ENCODE data around the gene RDH13.
"Not testable (repeated sequence)": the region's sequence is repeated elsewhere in the genome, so short reads cannot be mapped to it uniquely, and the experiment has no call there.

Gene RDH13

GRCh38 chr19:55062735-55063491 is at the start of gene RDH13:
RDH13 (minus strand) TSS chr19:55063148; CDS start chr19:55063032, 116 bp downstream.
- peak within 1 kb of the TSS; percentile 54 to 95 (median 81) for H3K4me3 ChIP-seq

DNA sequence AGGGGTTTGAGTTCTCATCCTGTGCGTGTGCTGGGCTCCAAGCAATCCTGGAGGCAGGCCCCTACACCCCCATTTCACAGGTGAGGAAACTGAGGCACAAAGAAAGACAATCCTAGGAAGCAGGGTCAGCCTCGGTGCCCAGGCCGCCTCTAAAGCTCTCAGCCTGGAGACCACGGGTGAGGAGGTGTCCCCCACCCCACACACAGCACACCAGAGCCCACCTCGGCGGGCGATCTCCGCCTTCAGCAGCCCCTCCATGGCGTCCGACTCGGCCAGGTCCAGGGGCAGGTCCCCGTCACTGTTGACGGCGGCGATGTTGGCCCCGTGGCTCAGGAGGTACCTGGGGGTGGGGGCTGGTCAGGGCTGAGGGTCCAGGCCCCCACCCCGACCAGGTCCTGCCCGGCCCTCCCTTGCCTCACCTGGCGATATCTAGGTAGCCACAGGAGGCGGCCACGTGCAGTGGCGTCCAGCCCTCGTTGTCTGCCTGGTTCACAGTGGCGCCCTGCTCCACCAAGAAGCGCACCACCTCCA is 49.4 kb upstream of the RDH13 start:
- H3K27ac ChIP-seq: peak overlapping the region in 9 of 21 experiments; percentile 16 to 92 (median 71)
- H3K4me3 ChIP-seq: no peak overlapping the region

More at GRCh38 chr19:55062735-55063491, at the start of gene RDH13:
- peak within 1 kb of the TSS; percentile 30 to 91 (median 81) for H3K27ac ChIP-seq

DNA sequence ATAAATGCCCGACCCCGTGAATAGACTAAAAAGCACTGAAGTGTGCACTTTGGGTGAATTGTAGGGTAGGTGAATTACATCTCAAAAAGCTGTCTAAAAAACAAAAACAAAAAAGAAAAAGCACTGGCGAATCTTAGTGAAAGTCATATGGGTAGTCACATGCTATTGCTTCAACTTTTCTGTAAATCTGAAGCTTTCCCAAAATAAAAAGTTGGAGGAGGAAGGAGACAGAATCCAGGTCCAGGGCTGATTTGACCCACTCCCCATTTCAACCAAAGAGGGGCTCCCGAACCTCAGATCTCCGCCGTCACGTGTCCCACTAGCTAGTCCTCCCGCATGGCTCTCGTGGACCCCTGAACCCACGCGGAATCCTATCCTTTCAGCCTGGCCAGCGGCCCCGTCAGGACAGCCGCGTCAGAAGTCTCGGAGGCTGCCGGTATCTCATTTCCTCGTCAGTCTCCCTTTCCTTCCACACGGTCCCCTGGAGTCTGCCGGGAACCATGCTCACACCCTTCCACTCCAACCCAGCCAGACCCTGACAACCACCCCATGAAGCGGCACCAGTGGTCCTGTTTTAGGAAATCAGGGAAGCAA is 48.4 kb upstream of the RDH13 start:
- Histone ChIP-seq H3K27ac (peak overlapping the region in 8 of 21 experiments; percentile 13 to 92 (median 50)), H3K4me3 (no peak overlapping the region)

- H3K27ac ChIP-seq: no peak overlapping the region
Observed at GRCh38 chr19:55109527-55110291, 46.8 kb upstream of the RDH13 start.

DNA sequence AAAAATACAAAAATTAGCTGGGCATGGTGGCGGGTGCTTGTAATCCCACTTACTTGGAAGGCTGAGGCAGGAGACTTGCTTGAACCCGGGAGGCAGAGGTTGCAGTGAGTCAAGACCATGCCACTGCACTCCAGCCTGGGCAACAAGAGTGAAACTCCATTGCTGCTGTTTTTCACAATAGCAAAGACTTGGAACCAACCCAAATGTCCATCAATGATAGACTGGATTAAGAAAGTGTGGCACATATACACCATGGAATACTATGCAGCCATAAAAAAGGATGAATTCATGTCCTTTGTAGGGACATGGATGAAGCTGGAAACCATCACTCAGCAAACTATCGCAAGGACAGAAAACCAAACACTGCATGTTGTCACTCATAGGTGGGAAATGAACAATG is 44.3 kb upstream of the RDH13 start:
- not testable (repeated sequence) for H3K27ac ChIP-seq, H3K4me3 ChIP-seq

More at GRCh38 chr19:55109527-55110291, 46.8 kb upstream of the RDH13 start:
- no peak overlapping the region for H3K4me3 ChIP-seq

- no peak overlapping the region for H3K4me3 ChIP-seq
- no peak overlapping the region for H3K27ac ChIP-seq
Observed at GRCh38 chr19:55106591-55106990, 43.6 kb upstream of the RDH13 start.

GRCh38 chr19:55105237-55105636 is 42.3 kb upstream of the RDH13 start:
- H3K4me3 ChIP-seq: no peak overlapping the region
- H3K27ac ChIP-seq: no peak overlapping the region

GRCh38 chr19:55103190-55103589 is 40.2 kb upstream of the RDH13 start:
- Histone ChIP-seq H3K4me3 (no peak overlapping the region), H3K27ac (no peak overlapping the region)

GRCh38 chr19:55101261-55101660 is 38.3 kb upstream of the RDH13 start:
- Histone ChIP-seq H3K4me3 (no peak overlapping the region), H3K27ac (no peak overlapping the region)

- H3K27ac ChIP-seq: no peak overlapping the region
Observed at GRCh38 chr19:55099557-55100506, 36.9 kb upstream of the RDH13 start.

DNA sequence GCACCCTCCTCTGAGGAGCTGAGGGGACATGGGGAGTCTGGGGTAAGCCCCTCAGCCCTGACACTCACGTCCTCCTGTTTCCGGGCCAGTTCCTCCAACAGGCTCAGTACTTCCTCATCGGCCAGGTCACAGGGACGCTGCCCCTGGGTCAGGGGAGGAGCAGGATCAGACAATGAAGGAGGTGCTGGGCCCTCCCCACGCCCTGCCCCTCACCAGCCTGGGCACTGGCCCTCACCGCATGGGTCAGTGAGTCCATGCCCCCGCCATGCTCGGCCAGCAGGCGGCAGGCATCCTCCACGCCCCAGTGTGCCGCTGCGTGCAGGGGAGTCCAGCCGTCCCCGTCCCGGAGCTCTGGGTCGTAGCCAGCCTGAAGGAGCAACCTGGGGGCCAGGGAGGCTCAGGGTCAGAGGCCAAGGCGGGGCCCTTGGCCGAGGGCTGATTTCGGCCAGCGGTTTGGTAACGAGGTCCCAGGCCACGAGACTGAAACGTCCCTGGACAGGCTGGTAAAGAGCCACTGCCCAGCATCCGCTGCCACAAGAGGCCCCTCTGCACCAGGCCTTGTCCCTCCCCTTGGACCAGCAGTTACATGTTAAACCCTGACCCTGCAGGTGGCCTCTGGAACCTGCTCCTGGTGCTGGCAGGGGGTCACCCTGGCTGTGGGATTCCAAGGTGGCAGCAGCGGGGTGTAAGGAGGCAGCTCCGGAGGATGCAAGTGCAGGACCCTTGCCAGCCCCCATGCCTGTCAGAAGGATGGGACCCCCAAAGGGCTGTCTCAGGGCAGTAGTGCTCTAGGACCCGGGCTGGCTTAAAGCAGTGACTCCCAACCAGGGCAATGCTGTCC is 36.0 kb upstream of the RDH13 start:
- Histone ChIP-seq H3K4me3 (no peak overlapping the region), H3K27ac (no peak overlapping the region)

More at GRCh38 chr19:55099557-55100506, 36.9 kb upstream of the RDH13 start:
- H3K4me3 ChIP-seq: no peak overlapping the region

DNA sequence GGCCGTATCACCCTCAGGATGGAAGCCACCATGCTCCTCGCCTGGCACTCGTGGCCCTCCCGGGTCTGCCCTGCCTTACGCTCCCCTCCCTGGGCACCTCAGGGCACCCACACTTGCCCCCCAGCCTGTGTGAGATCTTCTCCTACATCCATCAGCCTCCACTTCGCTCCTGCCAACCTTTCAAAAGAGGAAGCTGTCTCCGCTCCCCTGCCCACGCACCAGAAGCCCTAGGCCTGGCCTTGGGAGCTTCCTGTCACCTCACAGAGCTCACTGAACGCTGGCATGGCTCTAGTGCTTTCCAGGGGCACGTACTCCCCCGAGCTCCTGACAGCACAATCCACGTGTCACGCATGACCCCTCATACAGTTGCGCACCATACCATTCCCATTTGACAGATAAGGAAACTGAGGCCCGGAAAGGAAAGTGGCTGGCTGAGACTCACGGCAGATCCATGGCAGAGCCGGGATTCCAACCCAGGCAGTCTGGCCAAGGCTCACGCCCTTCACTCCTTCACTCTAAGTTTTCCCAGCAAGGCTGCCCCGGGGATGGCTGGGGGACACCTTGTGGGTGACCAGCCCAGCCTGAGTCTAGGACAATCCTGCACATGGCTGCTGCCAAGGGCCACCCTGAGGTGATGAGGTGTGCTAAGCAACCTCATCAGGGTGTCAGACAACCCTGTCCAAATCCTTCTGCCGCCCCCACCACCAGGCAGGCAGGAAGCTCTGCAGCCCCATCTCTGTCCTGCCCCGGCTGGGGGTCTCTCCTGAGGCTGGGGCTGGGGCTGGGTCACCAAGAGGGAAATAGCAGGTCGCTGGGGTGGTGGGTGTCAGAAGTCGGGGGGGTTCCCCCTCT is 35.1 kb upstream of the RDH13 start:
- Histone ChIP-seq H3K4me3 (no peak overlapping the region), H3K27ac (no peak overlapping the region)

DNA sequence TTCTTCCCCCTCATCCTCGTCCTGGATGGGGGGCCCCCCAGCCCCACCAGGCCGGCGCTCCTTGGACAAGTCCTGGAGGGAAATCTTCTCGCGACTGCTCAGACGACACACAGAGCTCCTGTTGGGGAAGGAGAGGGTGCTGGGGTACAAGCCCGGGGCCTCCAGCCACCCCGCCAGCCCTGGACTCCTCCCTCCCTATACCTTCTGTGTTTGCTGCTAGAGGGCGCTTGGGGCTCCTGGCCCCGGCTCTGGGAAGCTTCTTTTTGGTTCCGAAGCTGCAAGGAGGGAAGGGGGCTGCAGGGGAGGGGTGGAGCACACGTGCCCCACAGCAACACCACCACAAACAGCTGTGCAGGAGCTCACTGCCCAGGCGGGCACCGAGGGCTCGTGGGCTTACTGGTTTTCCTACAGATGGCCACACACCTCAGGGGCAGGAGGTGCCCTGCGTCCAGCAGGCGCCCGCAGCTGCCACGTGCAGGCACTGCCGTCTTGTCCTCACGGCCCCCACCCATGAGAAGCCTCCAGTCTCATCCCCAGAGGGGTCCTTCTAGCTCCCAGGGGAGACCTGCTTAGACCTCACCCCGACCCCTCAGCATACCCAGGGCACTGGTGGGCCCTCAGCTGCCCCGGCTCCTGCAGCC is 33.2 kb upstream of the RDH13 start:
- Histone ChIP-seq H3K27ac (no peak overlapping the region), H3K4me3 (no peak overlapping the region)

DNA sequence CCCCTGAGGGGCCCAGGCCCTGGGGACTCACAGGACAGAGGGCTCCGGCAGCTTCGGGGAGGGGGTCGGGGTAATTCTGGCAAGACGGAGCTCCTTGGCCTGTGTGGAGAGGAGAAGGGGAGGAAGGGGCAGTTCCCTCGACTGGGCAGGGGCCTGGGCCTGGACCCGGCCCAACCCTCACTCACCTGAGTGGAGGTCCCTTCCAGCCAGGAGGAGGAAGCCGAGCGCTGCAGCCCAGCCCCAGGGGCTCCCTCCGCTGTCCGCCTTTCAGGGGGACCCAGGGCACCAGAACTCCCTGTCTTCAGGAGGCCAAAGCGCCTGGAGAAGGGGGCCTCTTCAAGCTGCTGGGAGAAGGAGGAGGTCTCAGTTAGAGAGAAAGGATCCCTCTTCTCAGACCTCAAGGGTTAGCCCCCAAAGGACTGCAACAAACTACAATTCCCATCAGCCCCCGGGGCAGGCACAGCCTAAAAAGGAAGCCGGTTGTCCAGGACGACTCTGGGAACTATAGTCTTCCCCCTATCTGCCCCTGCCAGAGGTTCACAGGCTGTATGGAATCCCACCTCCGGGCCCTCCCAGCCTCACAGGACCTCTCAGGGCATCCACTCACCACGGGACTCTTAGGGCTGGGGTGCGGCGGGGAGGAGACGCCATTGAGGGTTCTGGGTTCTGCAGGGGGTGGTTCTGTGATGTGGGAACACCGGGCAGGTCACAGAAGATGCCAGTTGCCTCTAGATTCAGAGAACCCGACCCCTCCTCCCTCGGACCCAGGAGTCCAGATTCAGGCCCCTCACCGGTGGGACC is 32.5 kb upstream of the RDH13 start:
- no peak overlapping the region for H3K27ac ChIP-seq

GRCh38 chr19:55094456-55095259 is 31.7 kb upstream of the RDH13 start:
- H3K27ac ChIP-seq: no peak overlapping the region
- H3K4me3 ChIP-seq: no peak overlapping the region

More for the DNA sequence above, 32.5 kb upstream of the RDH13 start:
- no peak overlapping the region for H3K4me3 ChIP-seq

Measured in skin epidermis (tissue), 12 donors.